Hepatocyte (in vitro differentiated cells): ENCODE measurements around the gene PSMB8. TPM values are rescaled to one million over a fixed set of nuclear protein-coding genes. Genes with fewer than 3 reads are reported as not detected.

ENCODE experiments used
- DNase-seq: peaks from one replicate; pipeline ENCODE4 v3.0.0-alpha.2; 2016; ENCODE audit warnings: low spot score
- H2AFZ ChIP-seq: fragments of 200-600 bp; sonication (generic); 2 replicates; pipeline ENCODE4 v1.6.0; 2016; ENCODE audit warnings: antibody characterized with exemption, mild to moderate bottlenecking
- H3K27ac ChIP-seq: fragments of 200-600 bp; sonication (generic); 2 replicates; pipeline ENCODE4 v1.5.1; 2016; ENCODE audit warnings: mild to moderate bottlenecking
- H3K27me3 ChIP-seq: fragments of 200-600 bp; sonication (generic); 2 replicates; pipeline ENCODE4 v1.6.1; 2016
- H3K36me3 ChIP-seq: fragments of 200-600 bp; sonication (generic); replicated peaks from 2 replicates; pipeline ENCODE4 v1.5.1; 2016; ENCODE audit warnings: low read depth; ENCODE audit not compliant: insufficient read depth
- H3K4me1 ChIP-seq: fragments of 200-600 bp; sonication (generic); 2 replicates; pipeline ENCODE4 v1.5.1; 2016; ENCODE audit warnings: mild to moderate bottlenecking, moderate library complexity; ENCODE audit not compliant: insufficient read depth
- H3K4me2 ChIP-seq: fragments of 200-600 bp; sonication (generic); 2 replicates; pipeline ENCODE4 v1.6.0; 2016
- H3K4me3 ChIP-seq: fragments of 200-600 bp; sonication (generic); 2 replicates; pipeline ENCODE4 v1.5.1; 2016; ENCODE audit warnings: mild to moderate bottlenecking
- H3K79me2 ChIP-seq: fragments of 200-600 bp; sonication (generic); 2 replicates; pipeline ENCODE4 v1.6.0; 2017; ENCODE audit warnings: mild to moderate bottlenecking
- H3K9me2 ChIP-seq: fragments of 200-600 bp; sonication (generic); replicated peaks from 2 replicates; pipeline ENCODE4 v1.6.0; 2017; ENCODE audit warnings: mild to moderate bottlenecking; ENCODE audit not compliant: insufficient read depth
- H3K9me3 ChIP-seq: fragments of 200-600 bp; sonication (generic); 2 replicates; pipeline ENCODE4 v1.5.1; 2016; ENCODE audit warnings: low read depth, mild to moderate bottlenecking
- H4K20me1 ChIP-seq: fragments of 200-600 bp; sonication (generic); 2 replicates; pipeline ENCODE4 v1.6.0; 2016; ENCODE audit warnings: mild to moderate bottlenecking; ENCODE audit not compliant: insufficient read depth, poor library complexity, severe bottlenecking
- CTCF ChIP-seq: fragments of 200-600 bp; sonication (generic); IDR thresholded peaks from 2 replicates; pipeline ENCODE4 v1.5.1; 2016; ENCODE audit warnings: antibody characterized with exemption, mild to moderate bottlenecking; ENCODE audit not compliant: poor library complexity
- EZH2 ChIP-seq: fragments of 200-600 bp; sonication (generic); IDR thresholded peaks from 2 replicates; pipeline ENCODE4 v1.6.1; 2016; ENCODE audit warnings: antibody characterized with exemption, mild to moderate bottlenecking, borderline replicate concordance
- EZH2phosphoT487 ChIP-seq: fragments of 200-600 bp; sonication (generic); IDR thresholded peaks from one replicate; pipeline ENCODE4 v1.6.1; 2018; ENCODE audit warnings: antibody characterized with exemption, mild to moderate bottlenecking, low read depth, moderate library complexity; ENCODE audit not compliant: unreplicated experiment, severe bottlenecking
- WGBS: methylation state at CpG from one replicate; pipeline ENCODE4 v1.1.6; 2016; ENCODE audit warnings: low lambda C conversion rate; ENCODE audit errors: missing lambda C conversion rate; 5-methylcytosine and 5-hydroxymethylcytosine counted together
- polyA plus RNA-seq: library from polyadenylated mRNA; unstranded; fragments of >200 nt; fragmentation: Nextera tagmentation; extraction: Ambion mirVana; gene quantifications from 2 replicates; pipeline ENCODE4 v1.2.1, GENCODE V29; 2016
- total RNA-seq: library from RNA; depleted of rRNA; stranded (reverse); fragments of >200 nt; gene quantifications from 2 replicates; pipeline ENCODE4 v1.2.3, GENCODE V29; 2014

PSMB8 gene
- total and polyA plus RNA-seq, 2 experiments from 2014 or later: 18.6 to 19.1 TPM

- no peak for TF ChIP-seq EZH2
- no peak for TF ChIP-seq CTCF
- no peak for TF ChIP-seq EZH2phosphoT487
- H3K79me2 ChIP-seq: no peaks in the 10 kb centered on the region
- no peaks in the 10 kb centered on the region for H3K9me2 ChIP-seq
- no peak for DNase-seq
- H3K4me1 ChIP-seq: no peaks in the 10 kb centered on the region
- H3K27me3 ChIP-seq: peaks cover 14% of the 10 kb centered on the region
- H4K20me1 ChIP-seq: no peaks in the 10 kb centered on the region
- H3K27ac ChIP-seq: no peak overlapping the region
- H2AFZ ChIP-seq: no peak overlapping the region
- whole genome bisulfite sequencing: 85% methylated on average over 3 of the region's 3 CpGs
- H3K4me3 ChIP-seq: no peak overlapping the region
- H3K9me3 ChIP-seq: no peaks in the 10 kb centered on the region
- H3K4me2 ChIP-seq: no peak overlapping the region
- no peaks in the 10 kb centered on the region for H3K36me3 ChIP-seq
Measured at GRCh38 chr6:32862725-32863124, 18.9 kb upstream of the PSMB8 start.

- Histone ChIP-seq H2AFZ (no peak overlapping the region), H3K27ac (peak overlapping the region; percentile 20)
- TF ChIP-seq CTCF (no peak), EZH2phosphoT487 (no peak), EZH2 (no peak)
Measured at GRCh38 chr6:32860674-32861073, 16.8 kb upstream of the PSMB8 start.

GRCh38 chr6:32858194-32858593 is 14.3 kb upstream of the PSMB8 start:
- Histone ChIP-seq H3K4me2 (no peak overlapping the region), H3K27ac (no peak overlapping the region), H3K36me3 (no peaks in the 10 kb centered on the region), H3K79me2 (no peaks in the 10 kb centered on the region), H3K4me3 (no peak overlapping the region), H3K9me3 (no peaks in the 10 kb centered on the region), H4K20me1 (no peaks in the 10 kb centered on the region), H3K27me3 (peaks cover 29% of the 10 kb centered on the region), H3K9me2 (no peaks in the 10 kb centered on the region), H2AFZ (no peak overlapping the region), H3K4me1 (no peaks in the 10 kb centered on the region)
- TF ChIP-seq EZH2: no peak
- no peak for TF ChIP-seq CTCF
- TF ChIP-seq EZH2phosphoT487: no peak
- DNase-seq: no peak
- WGBS: 79% methylated on average over 5 of the region's 5 CpGs

More at GRCh38 chr6:32860674-32861073, 16.8 kb upstream of the PSMB8 start:
- Histone ChIP-seq H3K27me3 (peaks cover 24% of the 10 kb centered on the region), H3K36me3 (no peaks in the 10 kb centered on the region), H3K79me2 (no peaks in the 10 kb centered on the region), H3K9me2 (no peaks in the 10 kb centered on the region), H3K4me1 (no peaks in the 10 kb centered on the region), H4K20me1 (no peaks in the 10 kb centered on the region), H3K9me3 (no peaks in the 10 kb centered on the region), H3K4me2 (no peak overlapping the region), H3K4me3 (no peak overlapping the region)
- DNase-seq: no peak
- 81% methylated on average over 1 of the region's 1 CpG for WGBS
